ENCODE measurements around the gene TPCN2. TPM values are rescaled to one million over a fixed set of nuclear protein-coding genes. Genes with fewer than 3 reads are reported as not detected.

TPCN2 gene
- total and polyA plus RNA-seq, 2 of the 8 experiments (the other 6 are each of a cell fraction or from before 2014, with no cell fraction given), result 9.7 to 18.6 TPM

- no peak for TF ChIP-seq RNF2 (IDR thresholded peaks at IDR 0.05; ENCODE audit: borderline replicate concordance, low read depth, low read length, missing control alignments, poor library complexity, severe bottlenecking)
- no peak for TF ChIP-seq CBX8 (IDR thresholded peaks at IDR 0.05; ENCODE audit: borderline replicate concordance, low read depth, low read length)
- no peak for TF ChIP-seq E2F6 (IDR thresholded peaks at IDR 0.05)
These were observed 59.3 kb downstream of the TPCN2 start (continued) for GRCh38 chr11:69108030-69108429.
